Keratinocyte (primary cell): ENCODE measurements around the gene ZFP36.

Experiments
- EZH2 ChIP-seq: IDR thresholded peaks from one replicate; pipeline ENCODE4 v1.6.1; 2012; ENCODE audit warnings: inconsistent platforms, mild to moderate bottlenecking, low read length, moderate library complexity
- TF ChIP-seq, protein P1 (sequence below), 3 experiments: IDR thresholded peaks in 1 of 3; conservative IDR thresholded peaks in 1 of 3; optimal IDR thresholded peaks in 1 of 3; 2 replicates in 2 of 3; 3 replicates in 1 of 3; pipeline versions ENCODE3 to v1.5.1; 2011; ENCODE audit warnings: low read length in 3 of 3, mild to moderate bottlenecking in 3 of 3, moderate library complexity in 2 of 3, control low read depth in 1 of 3, inconsistent platforms in 1 of 3; ENCODE audit not compliant: insufficient read depth in 2 of 3; ENCODE audit errors: extremely low read depth in 1 of 3

GRCh38 chr19:39377373-39378362 lies 29.0 kb upstream of the ZFP36 start:
- TF ChIP-seq, protein P1, sequence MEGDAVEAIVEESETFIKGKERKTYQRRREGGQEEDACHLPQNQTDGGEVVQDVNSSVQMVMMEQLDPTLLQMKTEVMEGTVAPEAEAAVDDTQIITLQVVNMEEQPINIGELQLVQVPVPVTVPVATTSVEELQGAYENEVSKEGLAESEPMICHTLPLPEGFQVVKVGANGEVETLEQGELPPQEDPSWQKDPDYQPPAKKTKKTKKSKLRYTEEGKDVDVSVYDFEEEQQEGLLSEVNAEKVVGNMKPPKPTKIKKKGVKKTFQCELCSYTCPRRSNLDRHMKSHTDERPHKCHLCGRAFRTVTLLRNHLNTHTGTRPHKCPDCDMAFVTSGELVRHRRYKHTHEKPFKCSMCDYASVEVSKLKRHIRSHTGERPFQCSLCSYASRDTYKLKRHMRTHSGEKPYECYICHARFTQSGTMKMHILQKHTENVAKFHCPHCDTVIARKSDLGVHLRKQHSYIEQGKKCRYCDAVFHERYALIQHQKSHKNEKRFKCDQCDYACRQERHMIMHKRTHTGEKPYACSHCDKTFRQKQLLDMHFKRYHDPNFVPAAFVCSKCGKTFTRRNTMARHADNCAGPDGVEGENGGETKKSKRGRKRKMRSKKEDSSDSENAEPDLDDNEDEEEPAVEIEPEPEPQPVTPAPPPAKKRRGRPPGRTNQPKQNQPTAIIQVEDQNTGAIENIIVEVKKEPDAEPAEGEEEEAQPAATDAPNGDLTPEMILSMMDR (optimal IDR thresholded peaks at IDR 0.05 in 1 of 3, IDR thresholded peaks at IDR 0.05 in 1 of 3, conservative IDR thresholded peaks at IDR 0.05 in 1 of 3; ENCODE audit: extremely low read depth in 1 of 3, insufficient read depth in 2 of 3, low read length in 3 of 3), result no peak
- no peak for TF ChIP-seq EZH2
